ENCODE data around the gene TM9SF1. TPM values are rescaled to one million over a fixed set of nuclear protein-coding genes. Genes with fewer than 3 reads are reported as not detected.
"Not testable (repeated sequence)": the region's sequence is repeated elsewhere in the genome, so short reads cannot be mapped to it uniquely, and the experiment has no call there.

Gene TM9SF1
- total and polyA plus RNA-seq, 4 experiments from 2014 or later: 24.1 to 40.6 (median 32.3) TPM

DNA sequence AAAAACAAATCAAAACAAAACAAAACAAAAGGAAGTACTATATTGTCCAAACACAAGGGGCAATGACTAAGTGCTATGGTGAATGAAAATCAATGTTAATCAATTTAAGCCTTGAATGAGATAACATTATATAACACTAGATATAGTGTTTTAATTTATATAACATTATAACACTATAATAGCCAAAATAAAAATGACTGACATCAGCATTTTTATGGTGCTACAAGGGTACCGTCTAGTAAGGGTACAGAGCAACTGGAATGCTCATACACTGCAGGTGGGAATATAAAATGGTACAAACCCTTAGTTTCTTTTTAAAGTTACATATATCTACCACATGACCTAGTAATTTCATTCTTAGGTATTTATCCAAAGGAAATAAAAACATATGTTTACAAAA is 31.2 kb upstream of the TM9SF1 start:
- DNase-seq: no peak
- Mint-ChIP-seq H3K4me3 (peak overlapping the region in 1 of 8 donors; percentile 1), H3K4me1 (peaks cover 16 to 44% (median 21%) of the 10 kb centered on the region in 4 donors), H3K27me3 (no peaks in the 10 kb centered on the region), H3K9me3 (no peaks in the 10 kb centered on the region), H3K27ac (peak overlapping the region in 2 of 7 donors; percentile 6 to 20), H3K36me3 (peaks cover 5 to 17% of the 10 kb centered on the region in 2 donors)
- H3K9me3 ChIP-seq (ENCODE audit: control insufficient read depth in 1 of 2, low read length in 2 of 2): no peaks in the 10 kb centered on the region
- intact Hi-C loops (cut with micrococcal nuclease): no loop called here
- no peak overlapping the region for H3K4me3 ChIP-seq (ENCODE audit: low read length in 2 of 2)
- H3K4me1 ChIP-seq (ENCODE audit: insufficient read depth, low read length): peaks cover 19% of the 10 kb centered on the region
- peaks cover 8% of the 10 kb centered on the region for H3K36me3 ChIP-seq (ENCODE audit: insufficient read depth, low read length)
- no peak overlapping the region for H3K27ac ChIP-seq (ENCODE audit: low read depth, low read length)
- POLR2A ChIA-PET (ENCODE audit: partially characterized antibody): interaction anchor here (1.5 kb wide), 1 partner anchor 11 kb away, joined by 6 read pairs; the partner anchor contains the start of gene MDP1
- CTCF ChIA-PET (ENCODE audit: partially characterized antibody): interaction anchor here (1.4 to 2.7 kb wide), 4 partner anchors 16 to 107 kb away, joined by 3 to 16 read pairs (median 9); partner anchors contain the start of genes CIDEB, IRF9 and TINF2
- H3K27me3 ChIP-seq (ENCODE audit: insufficient read depth, low read length): no peaks in the 10 kb centered on the region

GRCh38 chr14:24224618-24225071 is 29.4 kb upstream of the TM9SF1 start:
- no peak for DNase-seq
- Histone ChIP-seq H3K36me3 (ENCODE audit: insufficient read depth, low read length) (peaks cover 8% of the 10 kb centered on the region), H3K9me3 (ENCODE audit: control insufficient read depth in 1 of 2, low read length in 2 of 2) (no peaks in the 10 kb centered on the region), H3K4me1 (ENCODE audit: insufficient read depth, low read length) (peaks cover 10% of the 10 kb centered on the region), H3K4me3 (ENCODE audit: low read length in 2 of 2) (no peak overlapping the region), H3K27ac (ENCODE audit: low read depth, low read length) (no peak overlapping the region), H3K27me3 (ENCODE audit: insufficient read depth, low read length) (no peaks in the 10 kb centered on the region)
- ChIA-PET POLR2A (ENCODE audit: partially characterized antibody) (interaction anchor here (1.9 to 2.1 kb wide), 2 partner anchors 9 to 17 kb away, joined by 7 to 8 read pairs; partner anchors contain the start of genes MDP1 and TINF2), CTCF (ENCODE audit: partially characterized antibody) (interaction anchor here (2.2 kb wide), 1 partner anchor 9 kb away, joined by 10 read pairs; the partner anchor contains the start of gene MDP1)
- H3K27me3 Mint-ChIP-seq: no peaks in the 10 kb centered on the region
- H3K27ac Mint-ChIP-seq: peak overlapping the region in 4 of 7 donors; percentile 5 to 32 (median 22)
- no peak overlapping the region for H3K4me3 Mint-ChIP-seq
- H3K9me3 Mint-ChIP-seq: no peaks in the 10 kb centered on the region
- H3K36me3 Mint-ChIP-seq: peaks cover 5 to 16% of the 10 kb centered on the region in 2 donors
- intact Hi-C loops (cut with micrococcal nuclease): no loop called here
- peaks cover 13 to 37% (median 16%) of the 10 kb centered on the region in 4 donors for H3K4me1 Mint-ChIP-seq

GRCh38 chr14:24222987-24223386 is 27.7 kb upstream of the TM9SF1 start:
- H3K27me3 Mint-ChIP-seq; H3K36me3 ChIP-seq (ENCODE audit: insufficient read depth, low read length); H3K4me1 ChIP-seq (ENCODE audit: insufficient read depth, low read length); H3K4me3 ChIP-seq (ENCODE audit: low read length in 2 of 2); H3K27ac Mint-ChIP-seq; H3K9me3 Mint-ChIP-seq; H3K27ac ChIP-seq (ENCODE audit: low read depth, low read length); DNase-seq; H3K9me3 ChIP-seq (ENCODE audit: control insufficient read depth in 1 of 2, low read length in 2 of 2); CTCF ChIA-PET (ENCODE audit: partially characterized antibody); H3K4me3 Mint-ChIP-seq; intact Hi-C loops (cut with micrococcal nuclease); H3K27me3 ChIP-seq (ENCODE audit: insufficient read depth, low read length): not testable (repeated sequence)
- Mint-ChIP-seq H3K4me1 (peaks cover 13 to 29% (median 19%) of the 10 kb centered on the region in 4 donors), H3K36me3 (peaks cover 9 to 16% of the 10 kb centered on the region in 2 donors)
- POLR2A ChIA-PET (ENCODE audit: partially characterized antibody): interaction anchor here (0.9 to 1.2 kb wide), 2 partner anchors 9 to 10 kb away, joined by 3 to 4 read pairs; partner anchors contain the start of genes CHMP4A and GMPR2

- POLR2A ChIA-PET (ENCODE audit: partially characterized antibody): interaction anchor here (0.9 to 2.2 kb wide), 6 partner anchors 11 to 52 kb away, joined by 3 to 8 read pairs (median 6); partner anchors contain the start of genes GMPR2, RABGGTA, TINF2 and TM9SF1
- Mint-ChIP-seq H3K4me3 (no peak overlapping the region), H3K27ac (peak overlapping the region in 3 of 7 donors; percentile 24 to 57 (median 37))
Observed at GRCh38 chr14:24219521-24219920, 24.3 kb upstream of the TM9SF1 start.

DNA sequence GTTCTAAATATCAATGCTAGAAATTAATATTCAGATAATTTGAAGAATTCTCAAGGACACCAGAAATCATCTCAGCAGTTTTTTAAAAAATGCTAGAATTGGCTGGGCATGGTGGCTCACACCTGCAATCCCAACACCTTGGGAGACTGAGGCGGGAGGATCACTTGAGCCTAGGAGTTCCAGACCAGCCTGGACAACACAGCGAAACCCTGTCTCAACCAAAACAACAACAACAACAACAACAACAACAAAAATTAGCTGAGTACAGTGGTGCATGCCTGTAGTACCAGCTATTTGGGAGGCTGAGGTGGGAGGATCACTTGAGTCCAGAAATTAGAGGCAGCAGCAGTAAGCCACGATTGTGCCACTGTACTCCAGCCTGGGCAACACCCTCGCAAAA is 23.8 kb upstream of the TM9SF1 start:
- H3K27me3 Mint-ChIP-seq: no peaks in the 10 kb centered on the region
- no peak overlapping the region for H3K27ac ChIP-seq (ENCODE audit: low read depth, low read length)
- peaks cover 4 to 21% of the 10 kb centered on the region in 2 donors for H3K36me3 Mint-ChIP-seq
- no peak for DNase-seq
- H3K4me3 Mint-ChIP-seq: no peak overlapping the region
- H3K4me1 ChIP-seq (ENCODE audit: insufficient read depth, low read length): peaks cover 20% of the 10 kb centered on the region
- no peaks in the 10 kb centered on the region for H3K36me3 ChIP-seq (ENCODE audit: insufficient read depth, low read length)
- ChIA-PET CTCF (ENCODE audit: partially characterized antibody) (interaction anchor here (1.0 to 2.3 kb wide), 7 partner anchors 10 to 218 kb away, joined by 3 to 9 read pairs (median 4); partner anchors contain the start of genes PSME2 and TINF2), POLR2A (ENCODE audit: partially characterized antibody) (interaction anchor here (1.4 to 2.2 kb wide), 3 partner anchors 14 to 24 kb away, joined by 5 to 6 read pairs (median 6); partner anchors contain the start of genes GMPR2, TINF2 and TM9SF1)
- H3K27ac Mint-ChIP-seq: no peak overlapping the region
- H3K27me3 ChIP-seq (ENCODE audit: insufficient read depth, low read length): no peaks in the 10 kb centered on the region
- no peak overlapping the region for H3K4me3 ChIP-seq (ENCODE audit: low read length in 2 of 2)
- intact Hi-C loops (cut with micrococcal nuclease): no loop called here
- peaks cover 0 to 2% (median 0%) of the 10 kb centered on the region in 8 donors for H3K9me3 Mint-ChIP-seq
- peaks cover 15 to 27% (median 21%) of the 10 kb centered on the region in 4 donors for H3K4me1 Mint-ChIP-seq
- H3K9me3 ChIP-seq (ENCODE audit: control insufficient read depth in 1 of 2, low read length in 2 of 2): no peaks in the 10 kb centered on the region

More at GRCh38 chr14:24219521-24219920, 24.3 kb upstream of the TM9SF1 start:
- Mint-ChIP-seq H3K27me3 (no peaks in the 10 kb centered on the region), H3K36me3 (peaks cover 4 to 23% of the 10 kb centered on the region in 2 donors), H3K9me3 (peaks cover 0 to 2% (median 0%) of the 10 kb centered on the region in 8 donors), H3K4me1 (peaks cover 13 to 25% (median 19%) of the 10 kb centered on the region in 4 donors)
- DNase-seq: no peak
- Histone ChIP-seq H3K4me1 (ENCODE audit: insufficient read depth, low read length) (peaks cover 16% of the 10 kb centered on the region), H3K36me3 (ENCODE audit: insufficient read depth, low read length) (no peaks in the 10 kb centered on the region), H3K27ac (ENCODE audit: low read depth, low read length) (no peak overlapping the region), H3K4me3 (ENCODE audit: low read length in 2 of 2) (no peak overlapping the region), H3K9me3 (ENCODE audit: control insufficient read depth in 1 of 2, low read length in 2 of 2) (no peaks in the 10 kb centered on the region), H3K27me3 (ENCODE audit: insufficient read depth, low read length) (no peaks in the 10 kb centered on the region)
- CTCF ChIA-PET (ENCODE audit: partially characterized antibody): interaction anchor here (1.0 to 2.3 kb wide), 9 partner anchors 9 to 217 kb away, joined by 3 to 9 read pairs (median 4); partner anchors contain the start of genes PSME2 and TINF2
- intact Hi-C loops (cut with micrococcal nuclease): no loop called here

GRCh38 chr14:24216876-24217275 is 21.6 kb upstream of the TM9SF1 start:
- ChIA-PET CTCF (ENCODE audit: partially characterized antibody) (interaction anchor here (1.3 to 4.9 kb wide), 6 partner anchors 8 to 92 kb away, joined by 5 to 68 read pairs (median 14); partner anchors contain the start of genes CIDEB, IPO4, TINF2 and TM9SF1), POLR2A (ENCODE audit: partially characterized antibody) (interaction anchor here (0.6 to 6.6 kb wide), 13 partner anchors 8 to 108 kb away, joined by 3 to 171 read pairs (median 21); partner anchors contain the start of genes DHRS1, GMPR2, IPO4 and NEDD8)
- H3K27me3 Mint-ChIP-seq; H3K4me3 ChIP-seq (ENCODE audit: low read length in 2 of 2); H3K4me3 Mint-ChIP-seq; H3K36me3 ChIP-seq (ENCODE audit: insufficient read depth, low read length); H3K27me3 ChIP-seq (ENCODE audit: insufficient read depth, low read length); H3K9me3 ChIP-seq (ENCODE audit: control insufficient read depth in 1 of 2, low read length in 2 of 2); DNase-seq; H3K9me3 Mint-ChIP-seq: not testable (repeated sequence)
- peaks cover 4 to 27% of the 10 kb centered on the region in 2 donors for H3K36me3 Mint-ChIP-seq
- H3K27ac Mint-ChIP-seq: peak overlapping the region in 5 of 7 donors; percentile 52 to 100 (median 95)
- H3K4me1 ChIP-seq (ENCODE audit: insufficient read depth, low read length): peaks cover 33% of the 10 kb centered on the region
- peak overlapping the region; percentile 100 for H3K27ac ChIP-seq (ENCODE audit: low read depth, low read length)
- intact Hi-C loops (cut with micrococcal nuclease): loop anchor here (1.0 kb wide), 6 partner anchors 15 to 225 kb away; partner anchors contain the start of genes GMPR2, NEDD8, RABGGTA and SDR39U1
- H3K4me1 Mint-ChIP-seq: peaks cover 25 to 49% (median 37%) of the 10 kb centered on the region in 4 donors

GRCh38 chr14:24216345-24216699 is 21.1 kb upstream of the TM9SF1 start:
- Mint-ChIP-seq H3K9me3 (peaks cover 0 to 5% (median 0%) of the 10 kb centered on the region in 8 donors), H3K27ac (peak overlapping the region; percentile 94 to 100 (median 98)), H3K27me3 (no peaks in the 10 kb centered on the region), H3K4me1 (peaks cover 30 to 55% (median 42%) of the 10 kb centered on the region in 4 donors), H3K36me3 (peaks cover 9 to 32% of the 10 kb centered on the region in 2 donors), H3K4me3 (peak overlapping the region; percentile 90 to 97 (median 93))
- no peak for DNase-seq
- CTCF ChIA-PET (ENCODE audit: partially characterized antibody): interaction anchor here (0.8 to 4.9 kb wide), 19 partner anchors 9 to 107 kb away, joined by 3 to 68 read pairs (median 5); partner anchors contain the start of genes CIDEB, IPO4, TINF2 and TM9SF1
- Histone ChIP-seq H3K4me3 (ENCODE audit: low read length in 2 of 2) (peak overlapping the region in 1 of 2 donors; percentile 94), H3K36me3 (ENCODE audit: insufficient read depth, low read length) (peaks cover 2% of the 10 kb centered on the region), H3K27me3 (ENCODE audit: insufficient read depth, low read length) (no peaks in the 10 kb centered on the region), H3K27ac (ENCODE audit: low read depth, low read length) (peak overlapping the region; percentile 100), H3K9me3 (ENCODE audit: control insufficient read depth in 1 of 2, low read length in 2 of 2) (no peaks in the 10 kb centered on the region), H3K4me1 (ENCODE audit: insufficient read depth, low read length) (peaks cover 39% of the 10 kb centered on the region)
- intact Hi-C loops (cut with micrococcal nuclease): loop anchor here (1.0 kb wide), 6 partner anchors 16 to 226 kb away; partner anchors contain the start of genes GMPR2, NEDD8, RABGGTA and SDR39U1
- POLR2A ChIA-PET (ENCODE audit: partially characterized antibody): interaction anchor here (0.6 to 6.6 kb wide), 32 partner anchors 9 to 895 kb away, joined by 3 to 171 read pairs (median 8); partner anchors contain the start of genes CBLN3, CIDEB, DCAF11 and DHRS1

Measured in CD4-positive, alpha-beta memory T cell (primary cell).